Testis (tissue), 2 donors: ENCODE data around the gene SH2D6.

Source experiments
- POLR2A ChIP-seq: fragments of 450-650 bp; IDR thresholded peaks from one replicate; pipeline ENCODE4 v1.6.1; 2017; ENCODE audit warnings: antibody characterized with exemption, mild to moderate bottlenecking, moderate library complexity
- TF ChIP-seq, protein P1 (sequence below), 3 experiments: fragments of 450-650 bp in 2 of 3; fragments of 200-600 bp in 1 of 3; sonication (generic) in 1 of 3; IDR thresholded peaks; one replicate each; pipeline ENCODE4 v1.5.1; 2016 to 2019; ENCODE audit warnings: antibody characterized with exemption in 3 of 3, mild to moderate bottlenecking in 2 of 3, moderate library complexity in 1 of 3

DNA sequence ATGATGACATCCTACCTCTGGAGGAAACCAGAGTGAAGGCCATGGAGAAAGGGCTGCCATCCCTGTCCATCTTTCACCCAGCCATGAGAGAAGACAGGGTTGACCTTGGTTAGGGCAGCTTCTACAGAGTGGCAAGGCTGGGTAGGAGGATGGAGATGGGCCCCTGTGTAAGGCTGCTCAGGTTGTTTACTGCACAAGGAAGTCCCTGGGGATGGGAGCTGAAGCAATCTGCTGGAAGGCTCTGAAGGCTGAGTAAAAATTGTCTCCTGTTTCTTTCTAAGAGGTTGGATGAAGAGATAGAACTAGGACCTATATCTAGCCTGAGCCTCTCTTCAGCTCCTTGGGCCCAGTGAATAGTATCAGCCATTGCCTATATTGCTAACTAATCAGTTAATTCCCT, 49.6 kb upstream of the SH2D6 start:
- TF ChIP-seq, protein P1, sequence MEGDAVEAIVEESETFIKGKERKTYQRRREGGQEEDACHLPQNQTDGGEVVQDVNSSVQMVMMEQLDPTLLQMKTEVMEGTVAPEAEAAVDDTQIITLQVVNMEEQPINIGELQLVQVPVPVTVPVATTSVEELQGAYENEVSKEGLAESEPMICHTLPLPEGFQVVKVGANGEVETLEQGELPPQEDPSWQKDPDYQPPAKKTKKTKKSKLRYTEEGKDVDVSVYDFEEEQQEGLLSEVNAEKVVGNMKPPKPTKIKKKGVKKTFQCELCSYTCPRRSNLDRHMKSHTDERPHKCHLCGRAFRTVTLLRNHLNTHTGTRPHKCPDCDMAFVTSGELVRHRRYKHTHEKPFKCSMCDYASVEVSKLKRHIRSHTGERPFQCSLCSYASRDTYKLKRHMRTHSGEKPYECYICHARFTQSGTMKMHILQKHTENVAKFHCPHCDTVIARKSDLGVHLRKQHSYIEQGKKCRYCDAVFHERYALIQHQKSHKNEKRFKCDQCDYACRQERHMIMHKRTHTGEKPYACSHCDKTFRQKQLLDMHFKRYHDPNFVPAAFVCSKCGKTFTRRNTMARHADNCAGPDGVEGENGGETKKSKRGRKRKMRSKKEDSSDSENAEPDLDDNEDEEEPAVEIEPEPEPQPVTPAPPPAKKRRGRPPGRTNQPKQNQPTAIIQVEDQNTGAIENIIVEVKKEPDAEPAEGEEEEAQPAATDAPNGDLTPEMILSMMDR (IDR thresholded peaks at IDR 0.05): no peak
- TF ChIP-seq POLR2A: no peak
